PC-3 (cell line): ENCODE results near the gene ILDR2. TPM values are rescaled to one million over a fixed set of nuclear protein-coding genes. Genes with fewer than 3 reads are reported as not detected.

Experiments used
- ATAC-seq: fragments of 200-7000 bp; cut with Tn5 transposase; 2 replicates; pipeline ENCODE4 v1.9.1; 2020; ENCODE audit warnings: mild to moderate bottlenecking, moderate library complexity
- BruUV-seq: library from RNA; stranded (reverse); fragments of 400-500 nt; replicated peaks from 2 replicates; lab custom pipeline; 2021; lab: Mats Ljungman, UMichigan
- CTCF ChIA-PET: fragments of 300-600 bp; sonication (Branson Sonifier 250); formaldehyde crosslinking; loops from one replicate; lab custom pipeline; 2022; ENCODE audit warnings: antibody characterized with exemption; lab: Charles Lee
- POLR2A ChIA-PET: fragments of 300-600 bp; sonication (Branson Sonifier 250); formaldehyde crosslinking; loops from one replicate; lab custom pipeline; 2022; ENCODE audit warnings: antibody characterized with exemption; ENCODE audit not compliant: unreplicated experiment; lab: Charles Lee
- DNase-seq: peaks from one replicate; pipeline ENCODE4 v3.0.0-alpha.2; 2015
- H2AFZ ChIP-seq: fragments of 300-600 bp; sonication (generic); 2 replicates; pipeline ENCODE4 v1.6.0; 2016; ENCODE audit warnings: antibody characterized with exemption, low read length
- H3F3A ChIP-seq: fragments of 300-600 bp; sonication (generic); one replicate; pipeline ENCODE4 v1.6.0; 2017; ENCODE audit warnings: antibody characterized with exemption, low read length, control low read depth, mild to moderate bottlenecking; ENCODE audit not compliant: unreplicated experiment
- H3K27ac ChIP-seq: fragments of 300-600 bp; sonication (generic); 2 replicates; pipeline ENCODE4 v1.5.1; 2016; ENCODE audit warnings: mild to moderate bottlenecking, low read length
- H3K27me3 ChIP-seq: fragments of 300-600 bp; sonication (generic); 2 replicates; pipeline ENCODE4 v1.6.1; 2016; ENCODE audit warnings: low read length, mixed read lengths
- H3K36me3 ChIP-seq: fragments of 300-600 bp; sonication (generic); 2 replicates; pipeline ENCODE4 v1.6.1; 2016; ENCODE audit warnings: low read depth, mixed run types, low read length, mixed read lengths
- H3K4me1 ChIP-seq: fragments of 300-600 bp; sonication (generic); 2 replicates; pipeline ENCODE4 v1.5.1; 2016; ENCODE audit warnings: low read length; ENCODE audit not compliant: insufficient read depth
- H3K4me2 ChIP-seq: fragments of 300-600 bp; sonication (generic); 2 replicates; pipeline ENCODE4 v1.6.0; 2016; ENCODE audit warnings: low read length
- H3K4me3 ChIP-seq: fragments of 300-600 bp; sonication (generic); 2 replicates; pipeline ENCODE4 v1.5.1; 2016; ENCODE audit warnings: mild to moderate bottlenecking, low read length, mixed read lengths
- H3K79me2 ChIP-seq: fragments of 300-600 bp; sonication (generic); 2 replicates; pipeline ENCODE4 v1.6.1; 2017; ENCODE audit warnings: low read length, mixed read lengths
- H3K9ac ChIP-seq: fragments of 300-600 bp; sonication (generic); 2 replicates; pipeline ENCODE4 v1.6.0; 2016; ENCODE audit warnings: mild to moderate bottlenecking, low read length
- H3K9me2 ChIP-seq: fragments of 300-600 bp; sonication (generic); replicated peaks from 2 replicates; pipeline ENCODE4 v1.6.1; 2016; ENCODE audit warnings: mixed run types, low read length, mixed read lengths
- H3K9me3 ChIP-seq: fragments of 300-600 bp; sonication (generic); 2 replicates; pipeline ENCODE4 v1.6.1; 2016; ENCODE audit warnings: low read length, mixed read lengths
- H4K20me1 ChIP-seq: fragments of 300-600 bp; sonication (generic); 2 replicates; pipeline ENCODE4 v1.6.1; 2016; ENCODE audit warnings: low read length, mixed read lengths
- CTCF ChIP-seq: fragments of 300-600 bp; sonication (generic); conservative IDR thresholded peaks from 2 replicates; pipeline ENCODE4 v1.5.1; 2017; ENCODE audit warnings: antibody characterized with exemption, low read depth, mild to moderate bottlenecking, low read length
- EZH2 ChIP-seq: fragments of 300-600 bp; sonication (generic); IDR thresholded peaks from one replicate; pipeline ENCODE4 v1.6.1; 2017; ENCODE audit warnings: antibody characterized with exemption, mild to moderate bottlenecking, low read length; ENCODE audit not compliant: unreplicated experiment
- EZH2phosphoT487 ChIP-seq: fragments of 300-600 bp; sonication (generic); IDR thresholded peaks from 2 replicates; pipeline ENCODE4 v1.6.1; 2018; ENCODE audit warnings: mild to moderate bottlenecking, antibody characterized with exemption, low read length, borderline replicate concordance
- intact Hi-C: fragments of 100-400 bp; cut with micrococcal nuclease; formaldehyde crosslinking; loops from 2 replicates; pipeline ENCODE4 v1.9.0; 2023
- total RNA-seq: library from RNA; depleted of rRNA; stranded (reverse); fragments of >200 nt; gene quantifications from 2 replicates; pipeline ENCODE4 v1.2.3, GENCODE V29; 2014

ILDR2 gene
- total RNA-seq, 1 experiment from 2014 or later = not detected

- ChIA-PET POLR2A (no interaction called here), CTCF (no interaction called here)
- Histone ChIP-seq H3K4me3 (no peak overlapping the region), H3K4me2 (no peak overlapping the region), H3K4me1 (no peaks in the 10 kb centered on the region), H3K9ac (no peak overlapping the region), H3K36me3 (no peaks in the 10 kb centered on the region), H3K9me2 (no peaks in the 10 kb centered on the region), H3K27ac (no peak overlapping the region), H4K20me1 (0 out of 2 replicates have a peak, but pooled peaks cover 4% of the 10 kb centered on the region), H3K27me3 (peaks cover 58% of the 10 kb centered on the region), H3F3A (no peaks in the 10 kb centered on the region), H3K9me3 (no peaks in the 10 kb centered on the region), H3K79me2 (no peaks in the 10 kb centered on the region), H2AFZ (no peak overlapping the region)
- TF ChIP-seq EZH2phosphoT487 = no peak
- no peak for TF ChIP-seq CTCF
- no peak for TF ChIP-seq EZH2
- intact Hi-C loops = no loop called here
- ATAC-seq (no peak), DNase-seq (no peak)
- BruUV-seq = no TSS peak
Observed at GRCh38 chr1:166980383-166980782, 5.0 kb upstream of the ILDR2 start.

GRCh38 chr1:166978821-166979220 is 3.5 kb upstream of the ILDR2 start:
- no peaks in the 10 kb centered on the region for H3K4me1 ChIP-seq
- ATAC-seq (no peak), DNase-seq (no peak)
- no peaks in the 10 kb centered on the region for H3K9me3 ChIP-seq
- H3K27me3 ChIP-seq = peaks cover 58% of the 10 kb centered on the region
- no peak overlapping the region for H2AFZ ChIP-seq
- no peaks in the 10 kb centered on the region for H3K9me2 ChIP-seq
- no peak overlapping the region for H3K4me2 ChIP-seq
- POLR2A ChIA-PET = no interaction called here
- no peaks in the 10 kb centered on the region for H3F3A ChIP-seq
- no peak for TF ChIP-seq EZH2phosphoT487
- no peak overlapping the region for H3K4me3 ChIP-seq
- CTCF ChIA-PET = no interaction called here
- H4K20me1 ChIP-seq = 0 out of 2 replicates have a peak, but pooled peaks cover 4% of the 10 kb centered on the region
- no TSS peak for BruUV-seq
- H3K79me2 ChIP-seq = no peaks in the 10 kb centered on the region
- H3K9ac ChIP-seq = no peak overlapping the region
- no peaks in the 10 kb centered on the region for H3K36me3 ChIP-seq
- no peak overlapping the region for H3K27ac ChIP-seq
- intact Hi-C loops = loop anchor here (10.0 kb wide), 1 partner anchor 76 kb away; no protein-coding TSS in a partner anchor

- no peaks in the 10 kb centered on the region for H3K36me3 ChIP-seq
- H3K79me2 ChIP-seq = no peaks in the 10 kb centered on the region
- no peak overlapping the region for H2AFZ ChIP-seq
- no peak for TF ChIP-seq EZH2
- no peak for TF ChIP-seq CTCF
- TF ChIP-seq EZH2phosphoT487 = no peak
- no peak overlapping the region for H3K9ac ChIP-seq
- intact Hi-C loops = loop anchor here (10.0 kb wide), 1 partner anchor 77 kb away; no protein-coding TSS in a partner anchor
- DNase-seq (no peak), ATAC-seq (no peak)
- ChIA-PET CTCF (no interaction called here), POLR2A (no interaction called here)
- H3K27ac ChIP-seq = no peak overlapping the region
- H3K9me3 ChIP-seq = no peaks in the 10 kb centered on the region
- no peaks in the 10 kb centered on the region for H3F3A ChIP-seq
- H3K27me3 ChIP-seq = peaks cover 66% of the 10 kb centered on the region
- H3K4me1 ChIP-seq = no peaks in the 10 kb centered on the region
- no peak overlapping the region for H3K4me2 ChIP-seq
- H3K4me3 ChIP-seq = no peak overlapping the region
- BruUV-seq = no TSS peak
- H3K9me2 ChIP-seq = no peaks in the 10 kb centered on the region
- 0 out of 2 replicates have a peak, but pooled peaks cover 4% of the 10 kb centered on the region for H4K20me1 ChIP-seq
Observed at GRCh38 chr1:166977951-166978350, 2.6 kb upstream of the ILDR2 start.
